Subcutaneous abdominal adipose tissue (tissue), 5 donors: ENCODE data around the gene SH3BP5.
A peak's percentile ranks its signal among the peaks of the same experiment; 100 is the strongest.

Experiments used
- H3K27ac ChIP-seq: one replicate; pipeline ENCODE4 v1.7.0; 2013; ENCODE audit warnings: low read depth, mild to moderate bottlenecking, inconsistent platforms, low read length, moderate library complexity
- H3K27me3 ChIP-seq, 5 donors: one replicate each; pipeline ENCODE4 v1.7.0; 2013; ENCODE audit warnings: low read length in 5 of 5, inconsistent platforms in 1 of 5; ENCODE audit not compliant: control insufficient read depth in 5 of 5, insufficient read depth in 4 of 5
- H3K36me3 ChIP-seq, 5 donors: one replicate each; pipeline ENCODE4 v1.7.0; 2013; ENCODE audit warnings: low read length in 5 of 5; ENCODE audit not compliant: control insufficient read depth in 5 of 5, insufficient read depth in 5 of 5
- H3K4me1 ChIP-seq, 5 donors: one replicate each; pipeline ENCODE4 v1.7.0; 2013; ENCODE audit warnings: low read length in 5 of 5, mild to moderate bottlenecking in 3 of 5, moderate library complexity in 1 of 5; ENCODE audit not compliant: control insufficient read depth in 5 of 5, insufficient read depth in 5 of 5
- H3K4me3 ChIP-seq, 5 donors: one replicate each; pipeline ENCODE4 v1.7.0; 2013; ENCODE audit warnings: low read length in 5 of 5, low read depth in 1 of 5
- H3K9ac ChIP-seq, 5 donors: one replicate each; pipeline ENCODE4 v1.7.0; 2013; ENCODE audit warnings: low read length in 5 of 5, mild to moderate bottlenecking in 4 of 5, moderate library complexity in 3 of 5
- H3K9me3 ChIP-seq, 5 donors: one replicate each; pipeline ENCODE4 v1.7.0; 2013; ENCODE audit warnings: low read length in 5 of 5; ENCODE audit not compliant: control insufficient read depth in 5 of 5
- donor health status: healthy.
- donor health status: healthy.
- donor health status: healthy.
- donor health status: healthy.
- donor health status: healthy.

SH3BP5 gene

GRCh38 chr3:15315003-15315402 lies 17.4 kb downstream of the SH3BP5 start:
- Histone ChIP-seq H3K27me3 (no peaks in the 10 kb centered on the region), H3K4me3 (no peak overlapping the region), H3K4me1 (peaks cover 22 to 63% (median 58%) of the 10 kb centered on the region in 5 donors), H3K27ac (peak overlapping the region; percentile 85), H3K9ac (peak overlapping the region in 1 of 5 donors; percentile 16), H3K36me3 (peaks cover 0 to 13% (median 2%) of the 10 kb centered on the region in 5 donors), H3K9me3 (no peaks in the 10 kb centered on the region)

GRCh38 chr3:15314276-15314675 lies 18.1 kb downstream of the SH3BP5 start:
- Histone ChIP-seq H3K27ac (peak overlapping the region; percentile 85), H3K9me3 (no peaks in the 10 kb centered on the region), H3K4me3 (no peak overlapping the region), H3K36me3 (peaks cover 0 to 13% (median 3%) of the 10 kb centered on the region in 5 donors), H3K9ac (peak overlapping the region in 1 of 5 donors; percentile 16), H3K4me1 (peaks cover 17 to 63% (median 50%) of the 10 kb centered on the region in 5 donors), H3K27me3 (no peaks in the 10 kb centered on the region)

- peaks cover 14 to 58% (median 42%) of the 10 kb centered on the region in 5 donors for H3K4me1 ChIP-seq
- H3K9me3 ChIP-seq, result no peaks in the 10 kb centered on the region
- H3K9ac ChIP-seq, result no peak overlapping the region
- peaks cover 0 to 13% (median 3%) of the 10 kb centered on the region in 5 donors for H3K36me3 ChIP-seq
- no peak overlapping the region for H3K27ac ChIP-seq
- no peaks in the 10 kb centered on the region for H3K27me3 ChIP-seq
- no peak overlapping the region for H3K4me3 ChIP-seq
Measured at GRCh38 chr3:15313461-15313860, 18.9 kb downstream of the SH3BP5 start.

- Histone ChIP-seq H3K9me3 (no peaks in the 10 kb centered on the region), H3K27me3 (no peaks in the 10 kb centered on the region), H3K27ac (peak overlapping the region; percentile 1), H3K4me1 (peaks cover 10 to 54% (median 34%) of the 10 kb centered on the region in 5 donors), H3K4me3 (no peak overlapping the region), H3K36me3 (peaks cover 0 to 13% (median 3%) of the 10 kb centered on the region in 5 donors), H3K9ac (no peak overlapping the region)
Measured at GRCh38 chr3:15312550-15312949, 19.8 kb downstream of the SH3BP5 start.

- Histone ChIP-seq H3K4me3 (no peak overlapping the region), H3K4me1 (peaks cover 10 to 55% (median 30%) of the 10 kb centered on the region in 5 donors), H3K27me3 (no peaks in the 10 kb centered on the region), H3K36me3 (peaks cover 0 to 13% (median 3%) of the 10 kb centered on the region in 5 donors), H3K9me3 (no peaks in the 10 kb centered on the region), H3K9ac (no peak overlapping the region), H3K27ac (peak overlapping the region; percentile 69)
Measured at GRCh38 chr3:15310491-15311370, 21.7 kb downstream of the SH3BP5 start.

GRCh38 chr3:15309662-15310335 lies 22.6 kb downstream of the SH3BP5 start:
- H3K9me3 ChIP-seq, result no peaks in the 10 kb centered on the region
- H3K9ac ChIP-seq, result peak overlapping the region in 1 of 5 donors; percentile 4
- no peaks in the 10 kb centered on the region for H3K27me3 ChIP-seq
- peaks cover 5 to 52% (median 24%) of the 10 kb centered on the region in 5 donors for H3K4me1 ChIP-seq
- no peak overlapping the region for H3K4me3 ChIP-seq
- peak overlapping the region; percentile 69 for H3K27ac ChIP-seq
- peaks cover 0 to 18% (median 5%) of the 10 kb centered on the region in 5 donors for H3K36me3 ChIP-seq

- Histone ChIP-seq H3K4me1 (peaks cover 5 to 41% (median 17%) of the 10 kb centered on the region in 5 donors), H3K9me3 (no peaks in the 10 kb centered on the region), H3K27ac (no peak overlapping the region), H3K27me3 (no peaks in the 10 kb centered on the region), H3K4me3 (no peak overlapping the region), H3K9ac (no peak overlapping the region), H3K36me3 (peaks cover 0 to 36% (median 21%) of the 10 kb centered on the region in 5 donors)
Measured at GRCh38 chr3:15307580-15307979, 24.8 kb downstream of the SH3BP5 start.

- peaks cover 0 to 42% (median 27%) of the 10 kb centered on the region in 5 donors for H3K36me3 ChIP-seq
- no peak overlapping the region for H3K9ac ChIP-seq
- H3K27me3 ChIP-seq, result no peaks in the 10 kb centered on the region
- no peaks in the 10 kb centered on the region for H3K9me3 ChIP-seq
- H3K27ac ChIP-seq, result no peak overlapping the region
- H3K4me3 ChIP-seq, result no peak overlapping the region
- peaks cover 5 to 41% (median 17%) of the 10 kb centered on the region in 5 donors for H3K4me1 ChIP-seq
Measured at GRCh38 chr3:15306979-15307359, 25.4 kb downstream of the SH3BP5 start.

- Histone ChIP-seq H3K27ac (no peak overlapping the region), H3K27me3 (no peaks in the 10 kb centered on the region), H3K9ac (no peak overlapping the region), H3K36me3 (peaks cover 0 to 41% (median 29%) of the 10 kb centered on the region in 5 donors), H3K4me3 (no peak overlapping the region), H3K4me1 (peaks cover 11 to 47% (median 30%) of the 10 kb centered on the region in 5 donors), H3K9me3 (no peaks in the 10 kb centered on the region)
Measured at GRCh38 chr3:15305359-15305844, 27.0 kb downstream of the SH3BP5 start.

- Histone ChIP-seq H3K27ac (no peak overlapping the region), H3K36me3 (peaks cover 0 to 41% (median 29%) of the 10 kb centered on the region in 5 donors), H3K4me3 (no peak overlapping the region), H3K9ac (no peak overlapping the region), H3K9me3 (no peaks in the 10 kb centered on the region), H3K27me3 (no peaks in the 10 kb centered on the region), H3K4me1 (peaks cover 6 to 44% (median 36%) of the 10 kb centered on the region in 5 donors)
Measured at GRCh38 chr3:15303728-15304127, 28.7 kb downstream of the SH3BP5 start.
